Keratinocyte (primary cell): Measurements from ENCODE around the gene FHOD3. TPM values are rescaled to one million over a fixed set of nuclear protein-coding genes. Genes with fewer than 3 reads are reported as not detected.

Experiments used
- DNase-seq: peaks from one replicate; pipeline ENCODE4 v3.0.0-alpha.2; 2011; ENCODE audit warnings: low read depth, missing footprints, low spot score
- FAIRE-seq: peaks from 2 replicates; lab custom pipeline; 2011; peaks lifted over from hg19 to GRCh38; lab: Jason Lieb, UNC
- H2AFZ ChIP-seq: 2 replicates; pipeline ENCODE4 v1.6.0; 2012; ENCODE audit warnings: low read length, control low read depth, inconsistent platforms; ENCODE audit not compliant: control insufficient read depth
- H3K27ac ChIP-seq: 2 replicates; pipeline ENCODE4 v1.5.1; 2011; ENCODE audit warnings: low read length; ENCODE audit not compliant: control insufficient read depth, insufficient read depth
- H3K27me3 ChIP-seq: 3 replicates; pipeline ENCODE4 v1.6.0; 2011; ENCODE audit warnings: low read length; ENCODE audit not compliant: control insufficient read depth, insufficient read depth; ENCODE audit errors: extremely low read depth
- H3K36me3 ChIP-seq, 2 experiments: 2 replicates in 1 of 2; 3 replicates in 1 of 2; pipeline ENCODE4 v1.5.1; 2011; ENCODE audit warnings: low read length in 2 of 2, mild to moderate bottlenecking in 1 of 2; ENCODE audit not compliant: control insufficient read depth in 2 of 2, insufficient read depth in 2 of 2; ENCODE audit errors: extremely low read depth in 1 of 2
- H3K4me1 ChIP-seq: 3 replicates; pipeline ENCODE4 v1.5.1; 2011; ENCODE audit warnings: low read length; ENCODE audit not compliant: control insufficient read depth, insufficient read depth; ENCODE audit errors: extremely low read depth
- H3K4me2 ChIP-seq: 3 replicates; pipeline ENCODE4 v1.6.0; 2011; ENCODE audit warnings: low read depth, low read length; ENCODE audit not compliant: control insufficient read depth, insufficient read depth; ENCODE audit errors: extremely low read depth
- H3K4me3 ChIP-seq, 3 experiments: fragments of 200-600 bp in 1 of 3; sonication (generic) in 1 of 3; 2 replicates in 2 of 3; 3 replicates in 1 of 3; pipeline ENCODE4 v1.5.1; 2011 to 2016; ENCODE audit warnings: low read length in 3 of 3, mild to moderate bottlenecking in 3 of 3, control low read depth in 2 of 3, inconsistent platforms in 1 of 3, low read depth in 1 of 3, mixed read lengths in 1 of 3, mixed run types in 1 of 3, moderate library complexity in 1 of 3; ENCODE audit not compliant: control insufficient read depth in 2 of 3, insufficient read depth in 2 of 3; ENCODE audit errors: extremely low read depth in 1 of 3
- H3K79me2 ChIP-seq: 2 replicates; pipeline ENCODE4 v1.6.0; 2012; ENCODE audit warnings: low read length; ENCODE audit not compliant: control insufficient read depth, insufficient read depth
- H3K9ac ChIP-seq: 3 replicates; pipeline ENCODE4 v1.6.0; 2011; ENCODE audit warnings: low read length; ENCODE audit not compliant: control insufficient read depth, insufficient read depth; ENCODE audit errors: extremely low read depth
- H3K9me1 ChIP-seq: 3 replicates; pipeline ENCODE4 v1.6.0; 2011; ENCODE audit warnings: low read length; ENCODE audit not compliant: control insufficient read depth, insufficient read depth; ENCODE audit errors: extremely low read depth
- H3K9me3 ChIP-seq: 2 replicates; pipeline ENCODE4 v1.5.1; 2012; ENCODE audit warnings: low read depth, low read length; ENCODE audit not compliant: control insufficient read depth
- H4K20me1 ChIP-seq: 3 replicates; pipeline ENCODE4 v1.6.0; 2011; ENCODE audit warnings: low read length; ENCODE audit not compliant: control insufficient read depth, insufficient read depth; ENCODE audit errors: extremely low read depth
- CTCF ChIP-seq, 3 experiments: IDR thresholded peaks in 1 of 3; conservative IDR thresholded peaks in 1 of 3; optimal IDR thresholded peaks in 1 of 3; 2 replicates in 2 of 3; 3 replicates in 1 of 3; pipeline versions ENCODE3 to v1.5.1; 2011; ENCODE audit warnings: low read length in 3 of 3, mild to moderate bottlenecking in 3 of 3, moderate library complexity in 2 of 3, control low read depth in 1 of 3, inconsistent platforms in 1 of 3; ENCODE audit not compliant: insufficient read depth in 2 of 3; ENCODE audit errors: extremely low read depth in 1 of 3
- EZH2 ChIP-seq: IDR thresholded peaks from one replicate; pipeline ENCODE4 v1.6.1; 2012; ENCODE audit warnings: inconsistent platforms, mild to moderate bottlenecking, low read length, moderate library complexity
- dilution Hi-C: fragments of 300-500 bp; cut with MboI; formaldehyde crosslinking; loops from one replicate; pipeline ENCODE4 v1.7.0; 2020; ENCODE audit warnings: low sequenced_read_pairs; ENCODE audit not compliant: extremely low pct_ligation_motif_present
- polyA plus RNA-seq, 5 experiments: library from polyadenylated mRNA; depleted of rRNA in 3 of 5; stranded (reverse) in 3 of 5; stranded (forward) in 1 of 5; unstranded in 1 of 5; fragments of >200 nt; gene quantifications; 1 replicate in 1 of 5; 2 replicates in 3 of 5; 3 replicates in 1 of 5; pipeline versions ENCODE4 v1.2.1 to v1.2.3, GENCODE V29; 2011 to 2012; ENCODE audit warnings: missing spikeins in 2 of 5, low read depth in 1 of 5, low replicate concordance in 1 of 5

Gene FHOD3
- polyA plus RNA-seq, 1 donor (not counting 4 experiments of a cell fraction or from before 2014, with no cell fraction given): 7.7 TPM

GRCh38 chr18:36580874-36581750, 283.6 kb downstream of the FHOD3 start:
- Histone ChIP-seq H4K20me1 (no peaks in the 10 kb centered on the region), H3K4me1 (peaks cover 40% of the 10 kb centered on the region), H3K27me3 (no peaks in the 10 kb centered on the region), H3K36me3 (no peaks in the 10 kb centered on the region), H3K79me2 (no peaks in the 10 kb centered on the region), H3K9me1 (peaks cover 4% of the 10 kb centered on the region), H3K4me3 (peak overlapping the region in 2 of 3 experiments; percentile 24 to 27), H3K4me2 (peak overlapping the region; percentile 62), H3K27ac (peak overlapping the region; percentile 64), H3K9me3 (no peaks in the 10 kb centered on the region), H3K9ac (peak overlapping the region; percentile 29), H2AFZ (peak overlapping the region; percentile 35)
- dilution Hi-C loops: no loop called here
- TF ChIP-seq EZH2 (no peak), CTCF (optimal IDR thresholded peaks at IDR 0.05 in 1 of 3, IDR thresholded peaks at IDR 0.05 in 1 of 3, conservative IDR thresholded peaks at IDR 0.05 in 1 of 3; ENCODE audit: extremely low read depth in 1 of 3, insufficient read depth in 2 of 3, low read length in 3 of 3) (no peak)
- DNase-seq (no peak), FAIRE-seq (peak; percentile 87)

GRCh38 chr18:36582988-36583745, 285.7 kb downstream of the FHOD3 start:
- Histone ChIP-seq H3K4me2 (no peak overlapping the region), H3K9me1 (peaks cover 4% of the 10 kb centered on the region), H3K79me2 (no peaks in the 10 kb centered on the region), H3K27ac (no peak overlapping the region), H3K9ac (no peak overlapping the region), H3K36me3 (no peaks in the 10 kb centered on the region), H3K27me3 (no peaks in the 10 kb centered on the region), H3K9me3 (no peaks in the 10 kb centered on the region), H2AFZ (no peak overlapping the region), H3K4me3 (no peak overlapping the region), H4K20me1 (no peaks in the 10 kb centered on the region), H3K4me1 (peaks cover 40% of the 10 kb centered on the region)
- no peak for TF ChIP-seq EZH2
- TF ChIP-seq CTCF (optimal IDR thresholded peaks at IDR 0.05 in 1 of 3, IDR thresholded peaks at IDR 0.05 in 1 of 3, conservative IDR thresholded peaks at IDR 0.05 in 1 of 3; ENCODE audit: extremely low read depth in 1 of 3, insufficient read depth in 2 of 3, low read length in 3 of 3): peak in 2 of 3 experiments; percentile 16 to 39
- peak; percentile 53 for FAIRE-seq
- DNase-seq: no peak
- dilution Hi-C loops: no loop called here
